Stimulated activated CD4-positive, alpha-beta T cell treated with anti-CD3 and anti-CD28 coated beads, Interleukin-1b, Interleukin-23, amount 100 ng/mL, for 4 hours (primary cell): ENCODE results near the gene GNG8.

Experiments used
- DNase-seq, 2 donors: peaks; one replicate each; pipeline ENCODE4 v3.0.0-alpha.2; 2020; ENCODE audit warnings: low read depth in 2 of 2

Gene GNG8

DNA sequence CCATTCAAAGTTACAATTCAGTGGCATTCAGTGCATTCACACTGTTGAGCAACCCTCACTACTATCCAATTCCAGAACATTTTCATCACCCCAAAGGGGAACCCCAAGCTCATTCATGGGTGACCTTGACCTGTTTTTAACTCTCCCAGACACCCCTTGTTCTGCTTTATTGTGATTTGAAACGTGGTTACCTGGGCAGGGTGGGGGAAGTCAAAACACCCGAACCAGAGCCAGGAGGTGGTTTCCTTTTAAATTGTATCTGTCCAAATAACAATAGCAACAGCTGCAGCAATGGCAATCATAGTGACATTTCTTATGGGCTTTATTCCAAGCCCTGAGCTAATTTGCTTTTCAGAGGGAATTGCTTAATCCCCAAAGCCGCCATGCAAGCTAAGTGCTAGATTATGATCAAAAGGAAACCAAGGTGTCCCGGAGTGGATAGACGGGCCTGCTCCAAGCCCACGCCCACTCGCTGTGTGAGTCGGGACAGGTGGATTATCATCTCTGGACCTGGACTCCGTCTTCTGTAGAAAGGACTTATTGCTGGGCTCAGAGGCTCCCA, 17.3 kb downstream of the GNG8 start:
- no peak for DNase-seq

DNA sequence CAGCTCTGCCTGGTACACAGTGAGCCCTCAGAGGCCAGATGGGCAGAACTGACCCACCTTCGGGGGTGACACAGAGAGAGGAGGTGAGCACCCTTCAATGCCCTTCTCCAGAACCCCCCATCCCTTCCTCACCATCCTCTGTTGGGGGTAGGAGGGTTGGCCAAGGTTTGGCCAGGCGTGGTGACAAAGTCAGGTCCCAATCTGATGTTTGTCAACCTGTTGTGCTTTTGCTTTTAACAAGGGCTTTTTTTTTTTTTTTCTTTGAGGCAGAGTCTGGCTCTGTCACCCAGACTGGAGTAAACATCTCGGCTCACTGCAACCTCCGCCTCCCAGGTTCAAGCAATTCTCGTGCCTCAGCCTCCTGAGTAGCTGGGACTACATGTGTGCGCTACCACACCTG, 18.4 kb downstream of the GNG8 start:
- DNase-seq, result no peak

DNA sequence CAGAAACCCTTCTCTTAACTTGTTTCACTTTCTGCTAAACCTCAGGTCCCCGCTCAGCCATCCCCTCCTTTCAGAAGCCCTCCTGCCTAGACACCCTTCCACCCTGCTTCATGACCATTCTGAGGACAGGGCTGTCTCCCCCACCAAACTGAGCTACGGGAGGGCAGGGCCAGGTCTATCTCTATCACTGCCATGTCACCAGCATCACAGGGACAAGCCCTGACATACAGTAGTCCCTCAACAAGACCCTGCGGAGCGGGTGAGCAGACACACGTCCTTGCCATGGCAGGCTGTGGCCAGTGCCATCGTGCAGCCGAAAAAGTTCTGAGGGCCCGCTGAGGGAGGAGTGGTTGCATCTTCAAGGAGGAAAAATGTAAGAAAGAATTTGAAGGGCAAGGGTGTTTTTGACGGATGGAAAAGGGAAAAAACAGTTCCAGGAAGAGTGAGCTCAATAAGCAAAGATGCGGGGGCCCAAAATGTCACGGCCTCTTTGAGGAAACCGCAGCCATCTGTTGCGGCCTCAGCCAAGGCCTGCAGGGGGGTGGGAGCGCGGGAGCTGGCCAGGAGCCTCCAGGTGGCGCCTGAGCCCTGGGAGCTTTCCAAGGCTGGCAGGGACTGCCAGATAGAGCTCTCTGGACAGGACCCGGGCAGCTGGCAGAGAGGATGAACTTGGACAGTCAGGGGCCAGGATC, 19.2 kb downstream of the GNG8 start:
- DNase-seq, result peak in 1 of 2 donors; percentile 36

GRCh38 chr19:46615966-46616365, 20.0 kb downstream of the GNG8 start:
- DNase-seq, result no peak

GRCh38 chr19:46614114-46614722, 21.8 kb downstream of the GNG8 start:
- DNase-seq, result peak; percentile 76 to 79

- DNase-seq, result no peak
These were observed 22.5 kb downstream of the GNG8 start for GRCh38 chr19:46613525-46613924.

- DNase-seq, result no peak
These were observed 24.2 kb downstream of the GNG8 start for GRCh38 chr19:46611776-46612175.

- no peak for DNase-seq
These were observed 24.9 kb downstream of the GNG8 start for GRCh38 chr19:46610851-46611770.

DNA sequence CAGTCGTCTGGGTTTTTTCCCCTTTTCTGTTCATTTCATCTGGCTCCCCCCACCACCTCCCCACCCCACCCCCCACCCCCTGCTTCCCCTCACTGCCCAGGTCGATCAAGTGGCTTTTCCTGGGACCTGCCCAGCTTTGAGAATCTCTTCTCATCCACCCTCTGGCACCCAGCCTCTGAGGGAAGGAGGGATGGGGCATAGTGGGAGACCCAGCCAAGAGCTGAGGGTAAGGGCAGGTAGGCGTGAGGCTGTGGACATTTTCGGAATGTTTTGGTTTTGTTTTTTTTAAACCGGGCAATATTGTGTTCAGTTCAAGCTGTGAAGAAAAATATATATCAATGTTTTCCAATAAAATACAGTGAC, 25.6 kb downstream of the GNG8 start:
- no peak for DNase-seq

DNA sequence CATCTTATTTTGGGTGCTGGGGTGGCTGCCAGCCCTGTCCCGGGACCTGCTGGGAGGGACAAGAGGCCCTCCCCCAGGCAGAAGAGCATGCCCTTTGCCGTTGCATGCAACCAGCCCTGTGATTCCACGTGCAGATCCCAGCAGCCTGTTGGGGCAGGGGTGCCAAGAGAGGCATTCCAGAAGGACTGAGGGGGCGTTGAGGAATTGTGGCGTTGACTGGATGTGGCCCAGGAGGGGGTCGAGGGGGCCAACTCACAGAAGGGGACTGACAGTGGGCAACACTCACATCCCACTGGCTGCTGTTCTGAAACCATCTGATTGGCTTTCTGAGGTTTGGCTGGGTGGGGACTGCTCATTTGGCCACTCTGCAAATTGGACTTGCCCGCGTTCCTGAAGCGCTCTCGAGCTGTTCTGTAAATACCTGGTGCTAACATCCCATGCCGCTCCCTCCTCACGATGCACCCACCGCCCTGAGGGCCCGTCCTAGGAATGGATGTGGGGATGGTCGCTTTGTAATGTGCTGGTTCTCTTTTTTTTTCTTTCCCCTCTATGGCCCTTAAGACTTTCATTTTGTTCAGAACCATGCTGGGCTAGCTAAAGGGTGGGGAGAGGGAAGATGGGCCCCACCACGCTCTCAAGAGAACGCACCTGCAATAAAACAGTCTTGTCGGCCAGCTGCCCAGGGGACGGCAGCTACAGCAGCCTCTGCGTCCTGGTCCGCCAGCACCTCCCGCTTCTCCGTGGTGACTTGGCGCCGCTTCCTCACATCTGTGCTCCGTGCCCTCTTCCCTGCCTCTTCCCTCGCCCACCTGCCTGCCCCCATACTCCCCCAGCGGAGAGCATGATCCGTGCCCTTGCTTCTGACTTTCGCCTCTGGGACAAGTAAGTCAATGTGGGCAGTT, 26.2 kb downstream of the GNG8 start:
- DNase-seq, result no peak

DNA sequence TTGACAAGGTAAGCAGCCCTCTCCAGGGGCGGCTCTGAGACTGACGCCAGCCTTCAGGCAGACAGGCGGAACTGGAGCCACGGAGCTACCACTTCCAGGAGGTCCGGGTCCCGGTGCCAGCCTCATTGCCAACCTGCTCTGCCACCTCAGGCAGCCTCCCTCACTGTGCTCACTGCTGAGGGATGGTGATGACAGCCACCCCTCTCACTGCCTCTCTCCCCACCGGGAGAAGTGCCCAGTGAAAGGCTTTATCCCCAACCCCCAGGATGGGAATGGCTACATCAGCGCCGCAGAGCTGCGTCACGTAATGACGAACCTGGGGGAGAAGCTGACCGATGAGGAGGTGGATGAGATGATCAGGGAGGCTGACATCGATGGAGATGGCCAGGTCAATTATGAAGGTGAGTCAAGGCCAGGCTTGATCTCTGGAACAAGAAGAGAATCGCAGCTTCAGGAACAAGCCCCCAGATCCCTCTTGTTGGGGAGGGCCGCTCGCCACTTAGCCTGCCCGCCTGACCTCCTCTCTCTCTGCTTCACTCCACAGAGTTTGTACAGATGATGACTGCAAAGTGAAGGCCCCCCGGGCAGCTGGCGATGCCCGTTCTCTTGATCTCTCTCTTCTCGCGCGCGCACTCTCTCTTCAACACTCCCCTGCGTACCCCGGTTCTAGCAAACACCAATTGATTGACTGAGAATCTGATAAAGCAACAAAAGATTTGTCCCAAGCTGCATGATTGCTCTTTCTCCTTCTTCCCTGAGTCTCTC, 27.2 kb downstream of the GNG8 start:
- no peak for DNase-seq

DNA sequence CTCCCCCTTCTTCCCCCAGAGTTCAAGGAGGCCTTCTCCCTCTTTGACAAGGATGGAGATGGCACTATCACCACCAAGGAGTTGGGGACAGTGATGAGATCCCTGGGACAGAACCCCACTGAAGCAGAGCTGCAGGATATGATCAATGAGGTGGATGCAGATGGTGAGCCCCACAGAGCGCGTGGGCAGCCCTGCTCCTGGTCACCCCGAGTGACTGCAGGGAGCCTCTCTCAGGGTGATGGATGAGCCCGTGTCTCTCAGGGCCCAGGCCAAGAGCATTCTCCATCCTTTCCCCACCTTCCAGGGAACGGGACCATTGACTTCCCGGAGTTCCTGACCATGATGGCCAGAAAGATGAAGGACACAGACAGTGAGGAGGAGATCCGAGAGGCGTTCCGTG, 27.8 kb downstream of the GNG8 start:
- DNase-seq, result no peak

- DNase-seq, result no peak
These were observed 28.6 kb downstream of the GNG8 start for GRCh38 chr19:46607448-46607841.

DNA sequence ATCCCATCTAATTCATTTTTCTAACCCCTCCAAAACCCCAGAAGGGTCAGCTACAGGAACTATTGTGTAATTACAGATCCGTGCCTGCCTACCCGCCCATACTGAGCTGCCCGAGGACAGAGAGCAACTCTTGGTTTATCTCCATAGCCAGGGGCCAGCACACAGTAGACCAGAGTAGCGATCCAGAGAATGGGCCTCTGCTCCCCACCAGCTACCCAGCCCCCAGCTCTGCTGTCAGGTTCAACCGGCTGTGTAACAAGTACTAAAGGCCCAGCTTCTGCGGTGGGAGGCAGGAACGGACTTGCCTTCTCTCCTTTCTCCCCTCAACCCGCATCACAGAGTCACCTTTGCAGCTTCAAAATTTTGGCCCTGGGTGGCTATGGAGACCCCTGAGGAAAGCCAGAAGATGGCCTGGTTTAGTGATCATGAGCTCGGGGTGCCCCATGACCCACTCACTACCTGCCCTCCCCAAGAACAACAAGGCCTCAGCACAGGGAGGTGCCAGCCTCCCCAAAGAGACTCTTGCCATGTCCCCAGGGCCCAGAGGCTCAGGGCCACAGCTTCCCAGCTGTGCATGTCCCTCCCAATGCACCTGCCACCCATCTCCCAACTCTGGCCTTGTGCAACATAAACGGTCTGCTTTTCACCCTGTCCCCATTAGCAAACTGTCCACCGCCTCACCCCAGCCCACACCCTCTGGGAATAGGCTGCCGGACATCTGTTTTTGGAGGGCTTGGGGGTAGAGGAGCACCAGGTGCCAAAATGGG, 29.1 kb downstream of the GNG8 start:
- no peak for DNase-seq

- DNase-seq, result no peak
These were observed 30.0 kb downstream of the GNG8 start for GRCh38 chr19:46606019-46606418.

DNA sequence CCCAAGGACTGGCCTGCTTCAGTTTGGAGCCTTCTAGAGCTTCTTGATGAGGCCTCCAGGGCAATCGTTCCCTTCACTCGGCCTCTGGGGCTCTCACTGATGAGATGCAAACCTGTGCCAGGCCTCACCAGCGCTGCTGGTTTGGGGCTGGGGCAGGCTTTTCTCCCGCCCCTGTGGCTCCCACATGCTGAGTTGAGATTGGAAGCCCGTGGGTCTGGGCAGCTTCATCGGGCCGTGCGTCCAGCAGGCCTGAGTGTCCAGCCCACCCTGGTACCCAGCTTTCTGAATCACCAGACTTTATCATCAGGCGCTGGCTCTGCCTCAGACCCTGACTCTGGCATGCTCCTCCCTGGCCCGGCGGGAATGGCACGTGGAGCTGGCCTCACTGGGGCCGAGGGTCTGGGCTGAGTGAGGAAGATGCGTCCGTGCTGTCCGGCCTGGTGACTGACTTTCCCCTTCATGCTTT, 30.6 kb downstream of the GNG8 start:
- no peak for DNase-seq

DNA sequence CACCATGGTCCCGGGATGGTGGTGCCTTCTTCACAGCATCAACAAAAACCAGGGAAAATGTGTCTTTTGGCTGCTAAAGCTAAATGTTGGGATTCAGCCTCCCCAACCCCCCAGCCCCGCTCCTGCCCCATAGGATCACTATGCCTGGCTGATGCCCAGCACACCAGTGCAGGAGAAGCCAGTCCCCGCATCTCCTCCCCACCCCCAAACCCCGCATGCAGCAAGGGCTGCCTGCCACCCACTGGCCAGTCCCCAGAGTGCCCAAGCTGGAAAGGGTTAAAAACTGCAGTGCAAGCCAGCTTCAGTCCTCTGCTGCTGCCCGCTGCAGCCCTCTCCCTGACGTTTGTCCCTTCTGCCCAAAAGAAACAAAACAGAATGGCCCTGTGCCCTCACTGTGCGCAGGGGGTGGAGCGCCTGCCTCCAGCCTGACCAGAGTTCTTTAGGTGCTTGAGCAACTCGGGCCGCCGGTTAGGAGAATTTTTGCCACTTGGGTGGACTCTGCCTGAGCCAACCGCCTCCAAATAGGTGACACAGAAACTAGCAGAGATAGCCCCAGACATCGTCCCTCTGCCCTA, 31.1 kb downstream of the GNG8 start:
- DNase-seq, result no peak

DNA sequence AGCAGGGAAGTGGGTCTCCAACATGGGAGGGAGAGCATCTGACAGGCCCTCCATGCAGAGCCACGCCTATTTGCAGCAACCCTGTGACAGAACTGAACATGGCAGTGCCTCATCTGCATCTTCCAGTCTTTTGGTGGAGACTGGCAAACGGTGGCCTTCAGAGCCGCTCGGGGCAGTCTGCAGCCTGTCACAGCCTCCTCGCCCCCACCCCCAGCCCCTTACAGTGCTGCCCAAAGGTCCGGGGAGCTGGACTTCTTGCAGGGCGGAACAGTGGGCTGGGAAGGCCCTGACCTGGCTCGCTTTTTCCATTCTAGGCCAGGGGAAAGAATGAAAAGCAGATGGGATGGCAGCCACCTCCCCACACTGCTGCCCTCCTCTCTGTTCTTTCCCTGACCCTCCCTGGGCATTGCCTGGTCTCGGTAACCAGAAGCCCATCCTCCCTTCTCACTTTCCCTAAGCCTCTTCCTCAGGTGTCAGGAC, 32.2 kb downstream of the GNG8 start:
- no peak for DNase-seq

GRCh38 chr19:46603195-46603637, 32.8 kb downstream of the GNG8 start:
- DNase-seq, result no peak
